Ramos (cell line): ENCODE data around the gene KCNK3.

Source experiments
- in situ Hi-C: fragments of 300-500 bp; cut with MboI; formaldehyde crosslinking; loops from one replicate; pipeline ENCODE4 v1.14.3; 2022; ENCODE audit warnings: low sequenced_read_pairs; ENCODE audit not compliant: unreplicated experiment

KCNK3 gene

DNA sequence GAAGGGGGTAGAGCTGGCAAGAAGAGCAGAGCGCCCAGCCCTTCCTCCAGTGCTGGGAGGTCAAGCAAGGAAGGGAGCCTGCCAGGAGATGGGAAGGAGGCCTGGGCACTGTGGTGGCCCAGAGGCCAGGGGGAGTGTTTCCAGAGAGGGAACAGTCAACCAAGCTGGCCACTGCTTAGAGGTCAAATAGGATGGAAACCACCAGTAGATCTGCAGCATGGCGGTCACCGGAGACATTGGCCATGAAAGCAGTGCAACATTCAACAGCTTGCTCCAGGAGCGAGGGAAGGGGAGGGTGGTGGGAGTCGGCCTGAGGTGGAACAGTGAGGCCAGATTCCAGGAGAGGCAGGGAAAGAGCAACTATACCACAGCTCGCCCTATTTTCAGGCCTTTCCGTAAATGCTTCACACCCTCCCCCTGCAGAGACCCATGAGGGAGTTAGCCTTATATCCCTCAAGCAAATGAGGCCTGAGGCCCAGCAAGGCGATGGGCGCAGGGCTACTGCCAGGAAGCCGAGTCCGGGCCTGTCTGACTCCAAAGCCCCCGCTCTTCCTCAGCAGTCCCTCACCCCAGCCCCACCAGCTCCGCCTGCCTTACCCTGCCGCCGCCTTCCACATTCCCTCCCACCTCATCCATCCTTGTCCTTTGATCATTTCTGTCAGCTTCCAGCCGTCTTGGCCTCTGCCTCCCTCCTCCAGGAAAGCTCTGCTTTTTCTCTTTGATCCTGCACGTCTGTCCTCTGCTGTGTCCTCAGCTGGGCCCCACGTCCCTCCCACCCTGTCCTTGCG is 17.0 kb downstream of the KCNK3 start:
- in situ Hi-C loops = no loop called here

DNA sequence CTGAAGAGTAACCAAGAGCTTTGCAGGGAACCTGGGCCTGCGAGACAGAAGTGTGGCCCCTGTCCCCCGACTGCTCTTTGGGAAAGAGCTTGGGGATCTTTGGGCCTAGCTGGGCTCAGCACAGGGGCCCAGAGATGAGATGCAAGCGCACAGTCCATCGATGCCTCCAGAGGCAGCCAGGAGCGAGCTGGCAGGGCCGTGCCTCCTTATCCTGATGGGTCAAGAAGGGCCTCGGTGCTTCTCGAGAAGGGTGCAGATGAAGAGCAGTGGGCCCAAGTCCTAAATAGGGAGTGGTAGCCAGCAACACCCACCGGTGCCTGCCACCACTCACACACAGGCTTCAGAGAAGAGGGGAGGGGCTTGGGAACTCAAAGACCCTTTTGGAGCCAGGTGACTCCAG is 17.6 kb downstream of the KCNK3 start:
- in situ Hi-C loops = no loop called here

DNA sequence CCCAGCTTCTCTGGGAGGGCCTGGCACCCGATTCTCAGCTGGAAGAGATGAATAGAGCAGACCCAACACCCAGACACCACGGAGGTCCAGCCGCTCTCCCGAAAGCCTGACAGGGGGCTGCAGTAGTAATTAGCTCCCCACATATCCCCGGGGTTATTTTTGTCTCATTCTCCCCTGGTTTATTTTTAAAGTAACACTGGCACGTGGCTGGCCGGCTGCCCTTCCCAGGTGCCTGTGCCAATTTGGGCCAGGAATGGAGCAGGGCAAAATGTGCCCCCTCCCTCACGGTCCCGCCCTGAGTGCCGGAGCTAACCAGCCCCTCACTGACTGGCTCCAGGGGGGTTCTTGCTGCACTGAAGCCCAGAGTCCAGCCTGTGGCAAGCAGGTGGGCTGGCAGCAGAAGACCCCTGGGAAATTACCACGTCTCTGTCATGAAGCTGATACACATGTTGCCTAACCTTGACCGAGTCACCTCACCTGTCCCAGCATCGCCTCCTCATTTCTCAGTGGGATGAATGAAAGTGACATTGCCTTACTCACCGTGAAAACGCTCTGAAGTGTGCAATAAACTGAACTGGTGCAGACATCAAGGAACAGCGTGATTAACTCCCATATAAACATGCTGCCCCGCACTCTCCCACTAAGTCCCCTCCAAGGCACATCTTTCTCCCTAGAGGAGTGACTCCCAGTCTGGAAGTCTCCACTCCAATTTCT is 18.4 kb downstream of the KCNK3 start:
- in situ Hi-C loops = no loop called here

DNA sequence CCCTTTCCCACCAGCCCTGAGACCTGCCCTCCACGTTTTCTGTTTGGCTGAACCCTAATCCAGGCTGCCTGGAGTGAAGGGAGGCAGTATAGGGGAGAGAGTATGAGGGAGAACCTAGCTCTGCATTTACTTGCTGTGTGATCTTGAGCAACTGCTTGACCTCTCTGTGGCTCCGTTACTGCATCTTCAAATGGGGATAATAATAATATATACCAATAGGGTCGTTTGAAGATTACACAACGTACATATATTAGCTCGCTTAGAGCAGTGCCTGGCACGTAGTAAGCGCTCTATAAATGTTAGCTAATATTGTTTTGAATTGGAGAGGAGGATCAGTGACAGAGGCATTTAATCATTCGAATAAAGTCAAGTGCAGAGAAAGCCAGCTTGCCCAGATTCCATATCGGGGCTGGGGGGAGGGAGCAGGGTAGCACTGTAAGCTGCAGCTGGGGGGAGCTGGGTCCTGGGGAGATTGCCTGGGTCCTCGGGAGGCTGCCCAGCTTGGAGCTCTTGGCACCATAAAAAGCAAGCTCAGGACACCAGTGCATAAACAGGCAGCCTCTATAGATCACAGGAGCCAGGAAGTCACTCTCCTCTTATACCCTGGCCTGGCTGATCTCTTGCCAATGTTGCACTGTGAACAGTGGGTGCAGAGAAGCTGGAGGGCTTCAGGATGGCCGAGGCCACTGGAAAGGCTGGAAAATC is 19.1 kb downstream of the KCNK3 start:
- in situ Hi-C loops = no loop called here

DNA sequence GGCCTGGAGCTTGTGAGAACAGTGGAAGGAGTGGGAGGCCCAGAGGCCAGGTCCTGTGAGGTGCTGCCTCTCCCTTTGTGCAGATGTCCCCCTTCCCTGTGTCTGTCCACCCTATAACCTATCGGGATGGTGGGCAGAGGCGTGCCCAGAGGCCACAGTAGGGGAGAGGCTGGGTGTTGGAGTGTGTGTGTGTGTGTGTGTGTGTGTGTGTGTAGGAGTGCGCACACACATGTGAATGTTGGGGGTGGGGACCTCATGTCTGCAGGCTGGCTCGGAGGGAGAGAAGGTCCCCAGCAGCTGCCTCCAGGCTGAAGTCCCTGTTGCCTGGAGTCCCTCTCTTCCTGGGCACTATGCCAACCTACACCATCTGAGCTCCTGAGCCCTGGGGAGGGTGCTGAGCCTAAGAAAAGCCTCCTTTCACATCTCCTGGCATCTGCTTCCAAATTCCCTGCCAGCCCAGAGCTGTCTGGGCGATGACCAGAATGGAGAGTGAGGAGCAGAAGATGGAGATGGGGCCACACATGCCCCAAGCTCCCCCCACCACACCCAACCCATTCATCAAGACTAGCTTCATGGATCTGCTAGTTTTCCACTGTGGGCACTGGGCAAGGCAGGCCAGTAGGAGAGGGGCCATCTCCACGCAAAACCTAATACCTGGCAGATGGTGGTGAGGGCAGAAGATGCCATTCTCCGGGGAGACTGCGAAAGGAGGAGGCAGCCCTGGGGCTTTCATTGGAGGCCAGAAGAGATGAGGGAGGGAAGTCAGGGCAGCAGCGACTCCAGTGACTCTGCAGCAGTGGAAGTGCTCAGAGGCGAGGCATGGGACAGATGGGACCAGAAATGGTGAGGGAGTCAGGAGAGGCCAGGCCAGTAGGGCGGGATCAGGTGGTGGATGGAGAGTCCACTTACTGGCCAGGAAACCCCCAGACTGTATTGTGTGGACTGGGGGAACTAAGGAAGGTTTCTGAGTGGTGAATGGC is 20.3 kb downstream of the KCNK3 start:
- in situ Hi-C loops = no loop called here

DNA sequence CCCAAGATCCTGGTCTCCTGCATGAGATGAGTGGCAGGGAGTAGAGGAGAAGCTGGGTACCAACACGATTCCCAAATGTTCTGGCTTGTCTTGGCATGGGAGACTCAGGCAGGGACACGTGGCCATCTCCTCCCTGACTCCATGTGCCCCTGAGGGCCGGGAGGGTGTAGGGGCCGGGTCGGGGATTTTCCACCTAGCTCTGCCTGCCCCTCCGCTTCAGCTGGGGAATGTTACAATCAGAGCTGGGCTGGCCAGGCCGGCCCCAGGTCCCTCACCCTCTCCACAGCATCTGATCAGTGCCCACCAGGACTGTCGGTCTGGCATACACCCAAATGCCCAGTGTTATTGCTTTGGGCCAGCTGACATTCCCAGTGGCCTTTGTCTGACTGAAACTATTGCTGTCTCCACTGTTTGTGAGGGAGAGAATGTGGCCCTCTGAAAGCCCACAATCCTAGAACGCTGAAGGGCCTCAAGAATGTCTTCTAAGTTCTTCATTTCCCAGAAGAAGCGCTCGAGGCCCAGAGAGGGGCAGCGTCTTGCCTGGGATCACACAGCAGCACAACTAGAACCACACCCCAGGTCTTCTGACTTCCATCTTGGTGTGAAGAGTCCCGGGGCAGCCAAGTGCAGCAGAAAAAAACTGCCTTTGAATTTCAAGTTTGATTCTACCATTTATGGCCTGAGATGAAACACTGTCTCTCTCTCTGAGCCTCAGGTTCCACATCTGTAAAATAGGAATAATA is 23.2 kb downstream of the KCNK3 start:
- in situ Hi-C loops = no loop called here

DNA sequence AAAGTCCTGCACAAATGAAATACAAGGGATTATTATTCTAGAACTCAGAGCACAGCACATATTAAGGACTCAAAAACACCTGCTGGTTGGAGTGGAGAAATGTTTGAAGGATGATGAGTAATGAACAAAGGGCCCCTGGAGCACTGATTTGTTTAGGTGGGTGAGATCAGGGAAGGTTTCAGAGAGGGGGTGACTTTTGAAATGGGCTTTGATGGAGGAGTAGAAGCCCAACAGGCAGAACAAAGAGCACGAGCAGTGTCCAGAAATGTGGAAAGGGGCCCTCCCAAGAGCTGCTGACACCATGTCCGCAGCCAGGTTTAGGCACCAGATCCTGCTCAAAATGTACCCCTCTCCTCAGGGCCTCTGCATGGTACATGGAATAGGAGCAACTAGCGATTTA is 23.8 kb downstream of the KCNK3 start:
- in situ Hi-C loops = no loop called here

DNA sequence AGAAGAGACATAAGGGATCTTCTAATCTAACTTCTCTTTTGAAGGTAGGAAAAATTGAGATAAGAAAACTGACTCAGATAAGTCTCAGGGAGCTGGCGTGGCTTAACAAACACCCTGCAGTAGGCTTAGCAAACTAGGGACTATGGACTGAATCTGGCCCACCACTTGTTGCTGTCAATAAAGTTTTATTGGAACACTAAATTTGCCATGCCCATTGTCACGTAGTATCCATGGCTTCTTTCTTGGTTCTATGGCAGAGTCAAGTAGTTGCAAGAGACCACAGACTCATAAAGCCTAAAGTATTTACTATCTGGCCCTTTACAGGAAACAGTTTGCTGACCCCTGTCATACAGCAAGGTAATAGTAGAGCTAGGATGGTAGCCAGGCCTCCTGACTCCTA is 24.2 kb downstream of the KCNK3 start:
- in situ Hi-C loops = no loop called here

DNA sequence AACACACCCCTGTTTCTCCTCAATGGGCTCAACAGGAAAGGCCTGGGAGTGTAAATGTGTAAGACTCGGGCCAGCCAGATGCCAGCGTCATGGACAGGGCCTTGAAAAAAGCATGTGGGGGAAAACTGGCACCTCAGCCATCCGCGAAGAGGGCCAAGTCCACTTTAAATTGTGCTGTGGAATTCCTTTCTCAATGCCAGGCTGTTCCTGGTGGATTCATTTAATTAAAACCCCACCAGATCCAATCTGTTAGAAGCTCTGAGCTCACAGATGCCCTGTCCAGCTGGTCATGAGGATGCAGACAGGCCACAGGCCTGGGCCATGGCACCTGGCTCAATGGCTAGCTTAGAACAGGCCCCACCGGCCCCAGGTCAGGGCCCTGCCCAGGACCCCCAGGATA is 24.8 kb downstream of the KCNK3 start:
- in situ Hi-C loops = no loop called here

DNA sequence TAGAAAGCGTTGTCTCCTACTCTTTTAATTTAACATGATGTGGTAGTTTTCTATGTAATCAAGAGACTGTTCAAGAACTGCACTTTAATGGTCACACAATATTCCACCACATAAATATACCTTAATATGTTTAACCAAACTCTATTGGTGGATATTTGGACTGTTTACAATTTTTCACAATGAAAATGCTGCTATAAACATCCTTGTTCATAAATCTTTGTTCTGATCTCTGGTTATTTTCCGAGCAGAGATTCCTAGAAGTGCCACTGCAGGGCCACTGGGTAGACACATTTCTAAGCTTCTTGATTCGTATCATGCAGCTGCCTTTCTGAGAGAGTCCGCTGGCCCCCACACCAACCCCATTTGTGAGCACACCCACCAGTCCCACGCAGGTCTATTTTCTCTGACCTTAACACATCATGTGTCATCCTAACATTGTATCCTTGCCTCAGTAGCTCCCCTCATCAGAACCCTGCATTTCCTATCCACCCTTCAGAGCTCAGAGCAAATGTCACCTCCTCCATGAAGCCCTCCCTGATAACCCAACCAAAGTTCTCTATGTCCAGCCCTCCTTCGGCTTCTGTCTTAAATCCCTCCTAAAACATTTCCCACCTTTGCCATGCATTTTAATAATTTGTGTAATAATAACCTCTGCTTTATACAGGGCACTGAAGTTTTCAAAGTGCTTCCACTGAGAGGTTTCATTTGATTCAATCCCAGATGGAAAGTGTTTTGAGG is 26.6 kb downstream of the KCNK3 start:
- in situ Hi-C loops = no loop called here

DNA sequence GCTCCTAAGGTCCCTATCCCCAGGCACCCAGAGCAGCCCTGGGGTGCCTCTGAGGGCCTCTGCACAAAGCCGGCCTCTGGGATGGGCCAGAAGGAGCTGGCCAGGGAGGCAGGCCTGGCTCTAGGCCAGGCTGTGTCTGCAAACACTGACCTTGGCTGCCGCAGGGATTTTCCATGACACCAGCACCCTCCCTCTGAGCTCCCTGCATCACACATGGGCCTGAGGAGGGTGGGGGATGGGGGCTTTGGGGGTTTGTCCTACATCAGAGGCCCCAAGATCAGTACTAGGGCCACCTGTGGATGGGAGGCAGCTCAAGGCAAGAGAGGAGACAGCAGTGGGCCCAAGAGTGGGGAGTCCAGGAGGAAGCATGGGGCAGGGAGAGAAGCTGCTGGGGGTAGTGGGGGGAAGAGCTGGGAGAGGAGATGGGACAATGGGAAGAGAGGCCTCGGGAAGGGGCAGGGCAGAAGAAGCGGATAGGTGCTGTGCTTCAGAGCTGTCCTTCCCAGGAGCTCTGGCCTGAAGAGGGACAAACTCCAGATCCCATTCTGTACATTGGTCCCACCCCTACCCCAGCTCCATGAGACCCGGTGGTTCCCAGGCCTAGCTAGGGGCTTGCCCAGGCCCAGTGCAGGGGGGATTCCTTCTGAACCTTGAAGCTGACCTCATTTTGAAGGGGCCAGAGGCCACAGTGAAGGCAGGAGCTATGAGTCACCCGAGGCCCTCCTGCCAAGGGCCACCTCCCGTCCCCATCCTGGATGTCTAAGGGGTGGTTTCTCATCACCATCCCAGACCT is 28.0 kb downstream of the KCNK3 start:
- in situ Hi-C loops = no loop called here

DNA sequence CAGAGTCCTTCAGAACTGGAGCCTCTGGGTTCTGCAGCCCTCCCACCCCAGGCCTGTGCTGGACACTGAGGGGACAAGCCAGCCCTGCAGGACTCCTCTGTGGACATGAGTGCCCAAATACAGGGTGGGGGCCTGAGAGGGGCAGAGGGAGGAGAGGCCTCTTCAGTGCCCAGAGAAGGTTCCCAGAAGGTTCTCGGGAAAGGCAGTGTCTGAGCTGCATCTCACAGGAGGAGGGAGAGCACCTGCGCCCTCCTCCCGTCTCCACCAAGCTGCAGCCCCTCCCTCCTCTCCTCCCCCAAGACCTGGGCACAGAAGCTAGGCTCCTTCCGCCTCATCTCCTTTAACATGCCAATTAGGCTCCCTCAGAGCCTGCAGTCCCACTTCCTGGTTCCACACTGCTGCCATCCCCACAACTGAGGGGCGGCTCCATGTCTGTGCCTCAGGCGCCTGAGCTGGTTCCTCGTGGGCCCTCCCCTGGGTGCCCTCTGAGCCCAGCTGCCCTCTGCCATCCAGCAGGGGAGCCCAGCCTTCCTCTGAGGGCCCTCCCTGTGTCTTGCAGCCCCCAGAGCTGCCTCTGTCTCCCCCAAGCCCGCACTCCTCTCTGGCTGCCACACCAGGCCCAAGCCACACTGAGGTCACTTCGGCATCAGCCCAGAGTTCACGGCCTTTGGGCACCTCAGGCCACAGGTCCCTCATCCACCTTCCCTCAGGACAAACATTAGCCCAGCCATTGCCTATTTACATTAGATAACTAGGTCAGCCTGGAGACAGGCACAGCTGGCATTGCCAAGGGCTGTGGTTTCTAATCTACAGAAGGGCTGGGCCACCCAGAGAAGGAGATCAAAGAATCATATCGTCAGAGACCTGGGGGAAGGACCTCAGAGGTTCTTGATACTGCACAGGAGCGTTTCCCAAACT is 28.9 kb downstream of the KCNK3 start:
- in situ Hi-C loops = no loop called here

DNA sequence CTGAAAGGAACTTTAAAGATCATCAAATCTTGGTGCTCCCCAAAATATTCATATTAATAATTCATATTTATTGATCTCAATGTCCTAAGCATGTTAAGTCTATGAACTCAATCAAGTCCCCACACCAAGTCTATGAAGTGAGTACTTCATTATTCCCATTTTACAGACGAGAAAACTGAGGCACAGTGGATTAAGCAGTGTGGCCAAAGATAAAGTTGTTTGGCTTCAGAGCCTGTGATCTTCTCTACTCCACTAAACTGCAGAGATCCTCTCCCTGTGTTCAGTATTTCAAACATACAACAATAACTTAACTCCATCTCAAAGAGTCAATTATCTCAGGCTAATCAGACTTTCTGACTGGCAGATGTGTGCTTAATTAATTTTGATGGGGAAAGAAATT is 29.8 kb downstream of the KCNK3 start:
- in situ Hi-C loops = no loop called here

DNA sequence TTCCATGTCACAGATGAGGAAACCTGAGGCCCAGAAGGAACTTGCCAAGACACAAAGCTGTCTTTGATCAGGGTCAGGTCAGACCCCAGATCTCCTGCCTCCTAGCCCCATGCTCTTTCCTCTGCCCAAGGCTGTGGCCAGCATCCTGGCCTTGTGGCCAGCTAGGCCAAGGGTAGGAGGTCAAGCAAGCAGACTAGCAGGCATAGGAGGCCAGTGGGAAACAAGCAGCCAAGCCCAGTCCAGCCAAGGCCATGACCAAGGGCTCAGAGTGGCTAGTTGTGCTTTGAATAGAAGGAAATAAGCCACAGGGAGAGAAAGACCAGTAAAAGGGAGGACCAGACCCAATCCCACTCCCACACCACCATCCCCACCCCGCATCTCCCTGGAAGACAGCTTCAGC is 30.4 kb downstream of the KCNK3 start:
- in situ Hi-C loops = no loop called here

DNA sequence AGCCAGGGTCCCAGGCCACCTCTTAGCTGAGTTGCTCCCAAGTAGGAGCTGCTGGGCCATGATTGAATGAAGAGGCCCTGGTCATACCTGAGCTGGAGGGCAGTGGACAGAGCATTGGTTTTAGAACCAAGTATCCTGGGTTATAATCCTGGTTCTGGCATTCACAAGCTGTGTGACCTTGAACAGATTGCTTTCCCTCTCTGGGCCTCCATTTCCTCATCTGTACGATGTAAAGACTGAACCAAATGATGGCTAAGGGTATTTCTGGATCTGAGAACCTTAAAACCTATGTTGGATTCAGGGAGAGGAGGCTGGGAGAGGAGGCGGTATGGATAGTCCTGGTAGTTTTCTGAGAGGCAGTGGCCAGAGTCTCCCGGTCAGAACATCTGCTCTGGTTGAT is 31.0 kb downstream of the KCNK3 start:
- in situ Hi-C loops = no loop called here

DNA sequence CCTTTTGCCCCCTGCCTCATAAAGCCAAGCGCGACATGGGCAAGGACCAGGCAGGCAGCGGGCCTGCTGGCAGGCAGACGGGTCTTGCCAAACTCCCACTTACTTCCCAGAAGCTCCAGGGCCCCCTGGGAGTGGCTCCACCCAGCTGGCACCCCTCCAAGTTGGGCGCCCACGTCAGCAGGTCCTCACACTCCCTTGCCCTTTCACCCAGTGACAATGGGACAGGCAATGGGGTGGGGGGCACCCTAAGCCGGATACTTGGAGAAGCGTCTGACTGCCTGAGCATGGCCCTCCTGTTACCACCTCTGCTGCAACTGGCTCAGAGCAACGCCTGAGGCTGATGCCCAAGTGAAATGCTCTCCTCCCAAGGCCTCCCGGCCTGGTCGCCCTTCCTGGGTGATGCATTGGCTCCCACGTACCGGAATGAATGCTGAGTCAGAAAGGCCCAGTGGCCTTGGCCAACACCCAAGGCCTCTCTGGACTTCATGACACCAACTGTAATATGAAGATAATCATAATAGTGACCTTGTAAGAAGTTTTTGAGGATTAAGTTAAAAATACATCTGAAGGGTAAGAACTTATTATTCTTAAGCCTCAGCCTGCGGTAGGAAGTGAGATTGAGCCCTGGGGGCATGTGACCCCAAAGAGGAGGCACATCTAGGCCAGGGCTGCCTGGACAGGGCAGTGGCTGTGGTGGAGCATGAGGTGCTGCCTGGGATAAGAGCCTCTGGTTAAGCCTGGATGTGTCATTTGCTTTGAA is 31.6 kb downstream of the KCNK3 start:
- in situ Hi-C loops = no loop called here
